ENCODE data around the gene METTL6.
"Not testable (repeated sequence)": the region's sequence is repeated elsewhere in the genome, so short reads cannot be mapped to it uniquely, and the experiment has no call there.

METTL6 gene

GRCh38 chr3:15450438-15451215 lies 23.3 kb upstream of the METTL6 start:
- no peak for DNase-seq

GRCh38 chr3:15449489-15450224 lies 22.3 kb upstream of the METTL6 start:
- no peak for DNase-seq

GRCh38 chr3:15443826-15444524 lies 16.6 kb upstream of the METTL6 start:
- no peak for DNase-seq

- DNase-seq: no peak
Observed at GRCh38 chr3:15440891-15441290, 13.5 kb upstream of the METTL6 start.

- DNase-seq: no peak
Observed at GRCh38 chr3:15439476-15439875, 12.1 kb upstream of the METTL6 start.

GRCh38 chr3:15438983-15439382 lies 11.6 kb upstream of the METTL6 start:
- no peak for DNase-seq

- no peak for DNase-seq
Observed at GRCh38 chr3:15436246-15436645, 8.9 kb upstream of the METTL6 start.

GRCh38 chr3:15434756-15435155 lies 7.4 kb upstream of the METTL6 start:
- DNase-seq: no peak

- no peak for DNase-seq
Observed at GRCh38 chr3:15433531-15433930, 6.2 kb upstream of the METTL6 start.

- no peak for DNase-seq
Observed at GRCh38 chr3:15431256-15431837, 4.0 kb upstream of the METTL6 start.

- DNase-seq: no peak
Observed at GRCh38 chr3:15430624-15431023, 3.3 kb upstream of the METTL6 start.

- no peak for DNase-seq
Observed at GRCh38 chr3:15429080-15429479, 1.7 kb upstream of the METTL6 start.

GRCh38 chr3:15428539-15428938 lies 1.2 kb upstream of the METTL6 start:
- DNase-seq: no peak

GRCh38 chr3:15427981-15428380 lies 637 bp upstream of the METTL6 start:
- DNase-seq: no peak

GRCh38 chr3:15426579-15427118 lies 695 bp downstream of the METTL6 start:
- no peak for DNase-seq

GRCh38 chr3:15420871-15421270 lies 6.5 kb downstream of the METTL6 start:
- DNase-seq: no peak

GRCh38 chr3:15410966-15411365 lies 16.4 kb downstream of the METTL6 start:
- not testable (repeated sequence) for DNase-seq

- no peak for DNase-seq
Observed at GRCh38 chr3:15409774-15410173, 17.6 kb downstream of the METTL6 start.

GRCh38 chr3:15409239-15409638 lies 18.1 kb downstream of the METTL6 start:
- DNase-seq: no peak

- peak; percentile 21 for DNase-seq
Observed at GRCh38 chr3:15405448-15406050, 21.8 kb downstream of the METTL6 start.

- no peak for DNase-seq
Observed at GRCh38 chr3:15404767-15405166, 22.6 kb downstream of the METTL6 start.

- no peak for DNase-seq
Observed at GRCh38 chr3:15403965-15404364, 23.4 kb downstream of the METTL6 start.

GRCh38 chr3:15403495-15403894 lies 23.8 kb downstream of the METTL6 start:
- no peak for DNase-seq
